Nucleus accumbens (tissue), 56 donors: Measurements from ENCODE around the gene PAX5.

Experiments
- DNase-seq, 56 donors: peaks; one replicate each; lab custom pipeline; 2025; lab: John Stamatoyannopoulos, UW

PAX5 gene

DNA sequence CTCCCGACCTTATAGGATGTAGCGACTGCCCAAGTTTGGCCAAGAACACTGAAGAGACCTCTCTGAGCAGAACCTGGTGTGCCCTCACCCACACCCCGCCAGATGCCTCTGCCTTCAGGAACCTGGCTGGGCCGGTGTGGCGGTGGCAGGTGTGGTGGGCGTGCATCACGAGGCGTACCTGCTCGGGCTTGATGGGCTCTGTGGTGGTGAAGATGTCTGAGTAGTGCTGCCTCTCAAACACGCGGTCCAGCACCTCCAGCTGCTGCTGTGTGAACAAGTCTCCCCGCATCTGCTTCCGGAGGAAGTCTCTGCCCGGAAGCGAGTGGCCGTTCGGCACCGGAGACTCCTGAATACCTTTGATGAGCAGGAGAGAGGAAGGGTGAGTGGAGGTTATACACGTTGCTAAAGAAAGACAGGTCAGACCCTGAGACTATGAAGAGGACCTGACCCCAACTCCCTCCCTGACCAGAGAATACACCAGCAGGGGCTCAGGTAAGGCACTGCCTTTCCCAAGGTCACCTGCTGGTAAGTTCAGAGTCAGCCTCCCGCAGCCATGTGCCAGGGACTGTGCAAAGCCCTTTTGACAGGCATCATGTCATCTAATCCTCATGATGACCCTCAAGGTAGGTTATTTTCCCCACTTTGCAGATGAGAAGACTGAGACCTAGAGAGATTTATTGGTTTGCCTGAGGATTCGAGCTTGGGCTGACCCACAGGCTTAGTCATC is 67.5 kb downstream of the PAX5 start:
- DNase-seq, result no peak

DNA sequence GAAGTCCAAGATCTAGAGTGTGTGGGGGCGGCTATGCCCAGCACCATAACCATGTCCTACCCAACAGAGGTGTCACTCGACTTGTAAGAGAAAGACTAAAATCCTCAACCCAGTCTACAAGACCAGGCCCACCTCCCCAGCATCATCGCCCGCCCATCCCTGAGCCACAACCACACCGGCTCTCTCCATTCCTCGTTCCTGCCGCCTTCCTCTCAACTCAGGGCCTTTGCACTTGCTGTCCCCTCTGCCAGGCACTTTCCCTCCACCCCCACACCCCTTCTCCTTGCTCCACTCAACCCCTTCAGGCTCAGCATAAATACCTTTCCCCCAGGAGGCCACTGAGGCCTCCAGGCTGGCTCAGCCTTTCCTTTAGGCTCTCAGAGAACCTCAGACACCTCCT is 69.3 kb downstream of the PAX5 start:
- no peak for DNase-seq

DNA sequence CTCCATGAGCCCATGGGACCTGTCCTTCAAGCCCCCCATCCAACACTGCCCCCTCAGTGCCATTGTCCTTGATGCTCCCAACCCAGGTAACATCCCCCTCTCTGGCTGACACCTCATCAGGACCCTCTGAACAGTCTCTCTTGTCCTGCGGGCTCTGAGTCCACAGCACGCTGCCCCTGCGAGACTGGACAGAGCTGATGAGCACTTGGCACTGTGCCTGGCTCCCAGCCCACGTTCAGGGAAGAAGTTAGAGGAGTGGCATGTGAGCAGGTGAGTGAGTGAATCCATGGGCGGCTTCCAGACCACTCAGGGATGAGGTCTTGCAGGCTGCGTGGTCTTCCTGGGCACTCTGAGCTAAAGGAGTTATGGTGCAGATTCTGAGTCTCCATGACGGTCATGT is 70.7 kb downstream of the PAX5 start:
- no peak for DNase-seq

DNA sequence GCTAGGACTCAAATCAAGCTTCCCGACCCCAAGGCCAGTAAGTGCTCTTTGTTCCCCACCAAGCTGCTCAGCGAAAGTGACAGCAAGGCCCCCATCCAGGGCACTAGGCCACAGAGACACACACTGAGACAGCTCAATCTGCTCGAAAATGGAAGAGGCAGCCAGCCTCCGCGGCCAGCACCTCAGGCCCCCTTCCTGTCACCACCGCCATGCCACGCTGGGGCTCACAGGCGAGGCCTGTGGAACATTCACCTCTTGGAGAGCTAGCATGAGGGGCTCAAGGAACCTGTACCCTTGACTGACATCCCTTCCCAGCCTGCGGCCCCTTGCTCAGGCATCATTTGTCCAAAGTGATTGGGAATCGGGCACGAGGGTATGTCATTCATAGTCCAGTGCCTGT is 71.4 kb downstream of the PAX5 start:
- DNase-seq, result no peak

DNA sequence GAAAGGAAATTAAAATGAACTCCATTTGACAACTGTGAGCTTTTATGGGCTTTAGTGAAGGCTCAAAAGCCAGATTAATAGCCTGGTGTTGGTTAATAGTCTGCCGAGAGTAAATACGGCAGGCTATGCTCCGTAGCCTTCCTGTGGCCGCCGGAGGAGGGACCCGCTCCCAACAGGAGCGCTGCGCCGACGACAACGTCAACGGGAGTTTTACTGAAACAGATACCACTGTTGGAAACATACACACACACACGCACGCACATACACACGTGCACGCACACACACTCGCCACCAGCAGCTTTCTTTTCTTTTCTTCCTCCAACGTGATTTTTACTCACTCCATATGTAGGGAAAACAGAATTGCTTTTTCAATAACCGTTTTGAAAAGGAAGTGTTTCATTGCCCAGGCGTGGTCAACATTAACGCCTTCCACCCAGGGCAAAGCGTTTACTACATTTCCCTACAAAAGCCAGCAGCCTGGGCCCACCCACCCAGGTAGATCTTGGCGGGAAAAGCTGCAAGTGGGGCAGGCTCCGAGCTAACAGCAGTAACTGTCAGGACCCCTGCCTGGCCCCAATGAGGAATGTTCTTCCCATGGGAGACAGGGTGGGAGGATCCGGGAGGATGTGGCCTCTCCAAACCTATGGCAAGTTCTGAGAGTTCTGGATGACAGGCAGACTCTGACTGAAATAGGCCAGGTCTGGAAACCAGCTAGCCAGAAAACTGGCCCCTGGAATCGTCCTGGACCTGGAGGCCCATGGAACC is 72.3 kb downstream of the PAX5 start:
- no peak for DNase-seq

DNA sequence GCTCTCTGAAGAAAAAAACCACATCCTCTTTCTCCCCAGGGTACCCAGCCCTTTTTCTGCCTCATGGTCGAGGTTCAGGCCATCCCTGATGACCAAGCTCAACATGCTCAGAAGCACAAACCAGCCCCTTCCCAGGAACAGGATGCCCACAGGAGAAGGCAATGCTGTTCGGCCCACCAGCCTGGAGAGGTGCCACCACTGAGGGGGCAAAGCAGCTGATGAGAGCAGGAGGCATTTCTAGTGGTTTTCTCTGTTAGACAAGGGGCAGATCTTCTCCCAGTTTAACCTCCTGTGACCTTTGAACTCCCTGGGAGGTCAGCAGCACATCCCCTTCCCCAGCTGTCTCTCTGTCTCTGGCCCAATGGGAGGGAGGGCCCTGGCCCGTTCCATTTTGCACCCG is 73.0 kb downstream of the PAX5 start:
- DNase-seq, result no peak

DNA sequence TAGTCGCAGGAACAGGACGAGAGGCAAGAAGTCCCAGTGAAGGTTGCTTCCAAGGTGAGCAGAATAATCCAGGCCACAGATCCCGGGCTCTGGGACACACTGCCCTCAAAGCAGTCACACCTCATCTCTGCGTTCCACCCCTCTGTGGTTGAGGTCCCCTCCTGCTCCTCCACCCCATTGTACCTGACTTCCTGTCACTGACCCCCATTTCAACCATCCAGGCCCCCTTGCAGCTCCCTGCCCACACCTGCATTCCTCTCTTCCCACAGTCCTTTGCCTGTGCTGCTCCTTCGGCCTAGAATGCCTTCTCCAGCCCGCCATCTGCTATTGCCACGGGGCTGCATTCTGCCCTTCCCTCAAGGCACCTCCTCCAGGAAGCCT is 73.5 kb downstream of the PAX5 start:
- DNase-seq, result no peak

DNA sequence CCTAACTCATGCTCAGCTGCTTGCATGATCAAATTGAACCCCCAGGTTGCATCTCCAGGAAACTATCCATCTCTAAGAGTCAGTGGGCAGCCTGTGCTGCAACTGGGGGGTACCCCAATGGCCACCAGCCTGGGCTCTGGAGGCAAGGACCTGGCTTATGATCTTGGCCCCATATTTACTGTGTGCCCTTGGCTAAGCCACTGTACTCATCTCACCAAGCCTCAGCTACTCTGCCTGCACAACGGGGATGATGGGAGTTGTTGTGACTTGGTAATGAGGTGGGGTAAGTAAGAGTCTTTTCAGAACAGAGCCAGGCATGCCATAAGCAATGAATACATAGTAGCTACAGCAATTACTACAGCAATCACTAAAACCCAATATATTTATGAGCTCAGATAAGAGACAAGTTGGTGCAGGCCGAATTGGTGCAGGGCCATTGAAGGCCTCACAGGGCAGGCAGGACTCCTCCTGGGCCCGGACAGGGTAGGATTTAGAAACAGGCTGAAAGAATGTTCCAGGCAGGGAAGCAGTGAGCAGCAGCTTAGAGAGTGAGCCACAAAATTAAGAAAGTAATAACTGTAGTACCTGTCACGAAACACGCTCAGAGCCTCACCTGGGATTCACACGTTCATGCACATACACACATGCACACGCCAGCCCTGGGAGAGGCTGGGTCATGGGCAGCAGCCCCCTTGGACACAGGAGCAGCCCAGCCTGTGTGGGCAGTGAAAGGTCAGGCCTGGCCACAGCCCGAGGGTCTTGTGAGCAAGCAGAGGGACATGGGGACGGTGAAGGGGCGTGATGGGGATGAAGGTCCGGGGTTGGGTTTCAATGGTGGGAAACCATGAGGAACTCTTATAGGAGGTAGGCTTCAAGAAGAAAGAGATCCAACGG is 74.1 kb downstream of the PAX5 start:
- DNase-seq, result no peak

DNA sequence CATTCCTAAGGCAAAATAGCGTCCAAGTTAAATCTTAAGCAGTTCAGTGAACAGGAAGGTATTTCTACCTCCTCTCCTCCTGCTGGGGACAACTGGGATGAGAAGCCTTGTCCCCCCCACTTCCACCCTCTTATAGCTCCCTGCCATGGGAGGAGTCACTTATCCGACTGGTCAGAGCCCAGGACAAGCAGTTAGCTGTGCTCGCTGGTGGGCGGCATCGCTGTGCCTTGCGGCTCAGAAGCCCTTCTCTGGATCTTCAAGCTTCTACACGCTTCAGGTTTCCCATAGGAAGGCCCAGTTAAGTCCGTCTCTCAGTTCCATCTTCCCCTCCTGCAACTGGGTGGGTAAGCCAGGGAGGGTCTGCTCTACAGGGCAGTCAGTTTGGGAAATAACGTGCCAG is 77.2 kb downstream of the PAX5 start:
- DNase-seq, result no peak

DNA sequence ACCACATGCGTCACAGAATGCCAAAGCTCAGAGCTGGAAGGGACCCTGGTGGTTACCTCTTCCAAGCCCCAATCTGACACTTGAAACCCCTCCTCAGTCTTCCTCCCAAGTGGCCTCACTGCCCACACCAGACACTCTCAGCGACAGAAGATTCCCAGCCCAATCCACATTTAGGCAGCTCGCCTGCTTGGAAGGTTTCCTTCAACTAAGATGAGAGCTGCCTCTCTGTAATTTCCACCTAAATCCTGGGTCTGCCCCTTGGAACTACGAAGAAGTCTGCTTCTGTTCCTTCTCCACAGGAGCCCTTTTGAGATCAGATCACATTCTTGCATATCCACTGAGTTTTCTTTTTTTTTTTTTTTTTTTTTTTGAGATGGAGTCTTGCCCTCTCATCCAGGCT is 83.7 kb downstream of the PAX5 start:
- DNase-seq, result no peak

DNA sequence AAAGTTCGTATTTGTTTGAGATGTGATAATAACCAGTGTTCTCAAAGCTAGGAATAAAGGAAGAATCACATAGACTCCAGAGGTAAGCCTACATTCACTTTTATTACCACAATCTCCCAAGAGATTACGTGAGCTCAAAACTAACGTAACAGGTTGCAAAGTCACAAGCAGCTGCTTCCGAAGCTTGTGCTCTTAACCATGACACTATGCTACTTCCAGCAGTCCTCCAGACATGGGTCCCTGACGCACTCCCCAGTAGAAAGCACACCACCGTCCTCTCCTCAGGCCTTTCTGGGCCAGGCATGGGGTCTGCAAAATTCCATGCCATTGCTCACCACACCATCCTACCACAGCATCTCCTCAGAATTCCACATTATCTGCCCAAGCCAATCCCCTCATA is 84.6 kb downstream of the PAX5 start:
- no peak for DNase-seq

DNA sequence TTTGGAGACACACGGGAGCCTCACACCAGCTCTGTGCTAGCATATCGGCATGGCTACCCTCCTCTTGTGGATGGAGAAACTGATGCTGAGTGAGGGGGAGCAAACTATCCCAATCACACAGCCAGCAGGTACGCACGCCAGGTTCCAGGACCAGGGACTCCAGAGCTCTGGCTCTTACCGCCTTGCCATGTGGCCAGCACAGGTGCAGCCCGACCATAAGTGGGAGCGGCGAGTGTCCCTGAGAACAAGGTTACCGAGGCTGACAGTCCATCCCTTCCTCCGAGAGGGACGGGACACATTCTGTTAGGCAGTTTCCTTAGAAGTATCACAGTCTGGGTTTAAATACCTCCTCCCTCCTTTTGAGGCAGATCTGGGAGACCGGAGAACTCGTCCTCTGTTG is 86.0 kb downstream of the PAX5 start:
- no peak for DNase-seq

DNA sequence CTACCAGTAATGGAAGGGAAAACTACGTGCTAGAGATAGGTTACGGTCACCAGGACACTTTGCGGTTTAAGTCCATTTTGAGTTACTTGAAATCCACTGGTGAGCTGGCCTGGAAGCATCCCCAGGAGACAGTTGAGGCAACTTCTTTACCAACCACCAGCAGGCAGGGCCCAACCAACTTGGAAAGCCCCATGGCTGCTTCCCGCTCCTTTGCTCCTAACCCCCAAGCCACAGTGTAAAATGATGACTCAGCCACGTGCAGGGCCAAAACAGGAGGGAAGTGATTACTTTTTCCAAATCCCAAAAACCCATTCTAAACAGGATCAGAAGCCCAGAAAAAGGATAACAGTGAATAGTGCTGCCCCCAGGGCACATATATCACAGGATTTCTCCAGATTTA is 87.4 kb downstream of the PAX5 start:
- DNase-seq, result no peak

DNA sequence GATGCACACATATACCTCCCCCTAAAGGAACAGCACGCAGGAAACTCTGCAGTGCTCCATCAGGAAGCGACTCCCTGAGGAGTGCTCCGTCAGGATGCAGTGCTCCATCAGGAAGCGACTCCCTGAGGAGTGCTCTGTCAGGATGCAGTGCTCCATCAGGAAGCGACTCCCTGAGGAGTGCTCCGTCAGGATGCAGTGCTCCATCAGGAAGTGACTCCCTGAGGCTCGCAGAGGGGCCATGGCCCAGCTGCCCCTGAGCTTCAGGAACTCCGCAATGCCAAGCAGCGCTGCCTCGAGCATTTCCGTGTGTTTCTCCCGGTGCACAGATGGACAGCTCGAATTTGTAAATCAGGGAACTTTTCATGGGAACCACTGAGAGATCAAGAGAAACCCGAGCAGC is 88.1 kb downstream of the PAX5 start:
- no peak for DNase-seq

DNA sequence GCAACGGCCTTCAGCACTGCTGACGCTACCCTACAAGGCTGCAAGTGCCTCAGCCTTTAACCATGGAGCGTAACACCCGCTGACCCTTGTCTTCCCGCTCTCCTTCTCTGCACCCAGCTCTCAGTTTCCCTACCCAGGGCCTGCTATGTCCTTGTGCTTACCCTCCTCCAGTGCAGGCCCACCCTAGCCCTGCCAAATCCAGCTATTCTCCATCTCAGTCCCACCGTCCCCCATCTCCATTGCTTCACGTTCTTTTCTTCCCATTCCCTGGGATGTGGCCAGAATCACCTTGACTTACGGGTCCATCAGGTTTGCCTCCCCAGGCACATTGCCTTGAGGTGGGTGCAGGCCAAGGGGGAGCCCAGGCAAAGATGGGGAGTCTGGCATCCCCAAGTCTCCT is 91.2 kb downstream of the PAX5 start:
- DNase-seq, result no peak

DNA sequence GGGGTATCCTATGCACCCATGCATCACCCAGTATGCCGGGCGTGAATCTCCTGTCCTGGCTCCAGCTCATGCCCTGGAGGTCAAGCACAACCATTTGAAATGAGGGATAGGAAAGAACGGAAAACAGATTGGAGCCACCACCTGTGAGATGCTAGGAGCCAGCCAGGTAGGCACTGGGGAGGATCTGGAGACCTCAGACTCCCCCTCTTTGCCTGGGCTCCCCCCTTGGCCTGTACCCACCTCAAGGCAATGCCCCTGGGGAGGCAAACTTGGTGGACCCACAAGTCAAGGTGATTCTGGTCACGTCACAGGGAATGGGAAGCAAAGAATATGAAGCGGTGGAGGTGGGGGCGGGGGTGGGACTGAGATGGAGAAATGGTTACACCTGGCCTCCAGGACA is 92.6 kb downstream of the PAX5 start:
- DNase-seq, result no peak

DNA sequence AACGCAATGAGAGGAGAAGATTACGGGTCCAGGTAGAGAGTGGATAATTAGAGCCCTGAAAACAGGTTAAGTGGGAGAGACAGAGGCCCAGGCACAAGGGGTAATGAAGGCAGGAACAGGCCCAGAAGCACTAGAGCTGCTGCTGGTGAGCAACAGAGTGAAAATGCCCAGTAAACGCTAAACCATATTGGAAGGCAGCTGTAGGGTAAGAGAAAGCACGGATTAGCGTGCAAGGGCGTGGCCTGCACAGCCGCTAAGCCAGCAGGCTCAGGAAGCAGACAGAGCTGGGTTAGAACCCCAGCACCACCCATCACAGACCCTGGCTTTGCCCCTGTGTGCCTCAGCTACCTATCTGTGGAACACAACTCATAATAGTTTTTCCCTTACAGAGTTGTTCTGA is 93.2 kb downstream of the PAX5 start:
- no peak for DNase-seq

DNA sequence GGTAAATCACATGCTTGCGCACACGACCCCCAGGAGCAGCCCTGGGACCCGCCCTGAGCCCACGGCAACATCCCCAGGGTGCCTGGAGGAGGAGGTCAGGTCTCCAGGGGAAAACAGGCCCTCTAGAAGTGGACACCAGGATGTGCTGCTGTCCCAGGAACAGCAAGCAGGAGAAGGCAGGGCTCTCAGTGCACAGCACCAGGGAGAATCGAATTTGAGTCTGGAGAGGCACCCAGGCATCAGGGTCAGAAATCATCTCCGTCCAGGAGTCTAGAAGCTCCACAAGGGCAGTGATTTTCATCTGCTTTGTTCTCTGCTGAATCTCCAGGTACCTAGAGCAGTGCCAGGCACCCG is 93.6 kb downstream of the PAX5 start:
- no peak for DNase-seq

DNA sequence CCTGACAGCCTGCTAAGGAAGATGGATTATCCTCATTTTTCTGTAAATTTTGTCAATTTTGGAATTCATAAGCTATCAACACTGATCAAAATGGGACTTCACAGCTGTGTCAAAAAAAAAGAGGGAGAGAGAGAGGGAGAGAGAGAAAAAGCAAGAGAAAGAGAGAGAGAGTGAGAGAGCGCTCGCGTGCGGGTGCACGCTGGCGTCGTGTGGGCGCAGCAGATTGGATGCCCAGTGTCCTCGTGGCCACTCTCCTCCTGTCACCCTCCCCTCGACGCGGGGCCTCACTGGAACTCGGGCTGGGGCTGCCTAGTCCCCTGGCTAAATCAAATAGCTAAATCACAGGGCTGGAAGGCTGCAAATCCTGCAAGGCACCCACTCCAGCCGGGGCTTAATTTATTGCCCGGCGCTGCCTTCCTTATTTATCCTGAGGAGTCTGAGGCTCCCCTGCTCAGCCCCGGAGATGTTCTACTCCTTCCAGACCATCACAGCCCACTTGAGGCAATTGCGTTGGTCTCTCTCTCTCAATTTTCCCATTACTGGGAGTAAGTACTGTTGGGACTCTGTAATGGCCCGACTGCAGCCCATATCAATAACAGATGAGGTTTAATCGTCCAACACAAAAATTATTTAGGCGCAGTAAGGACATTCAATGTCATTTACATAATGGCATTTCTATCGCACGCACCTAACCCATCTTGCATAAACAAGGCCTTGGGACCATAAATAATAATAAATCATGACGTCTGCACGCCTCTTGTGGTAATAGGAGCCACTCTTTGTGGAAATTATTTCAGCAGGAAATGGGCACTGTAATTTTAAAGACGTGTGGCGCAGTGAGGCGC is 94.2 kb downstream of the PAX5 start:
- no peak for DNase-seq

DNA sequence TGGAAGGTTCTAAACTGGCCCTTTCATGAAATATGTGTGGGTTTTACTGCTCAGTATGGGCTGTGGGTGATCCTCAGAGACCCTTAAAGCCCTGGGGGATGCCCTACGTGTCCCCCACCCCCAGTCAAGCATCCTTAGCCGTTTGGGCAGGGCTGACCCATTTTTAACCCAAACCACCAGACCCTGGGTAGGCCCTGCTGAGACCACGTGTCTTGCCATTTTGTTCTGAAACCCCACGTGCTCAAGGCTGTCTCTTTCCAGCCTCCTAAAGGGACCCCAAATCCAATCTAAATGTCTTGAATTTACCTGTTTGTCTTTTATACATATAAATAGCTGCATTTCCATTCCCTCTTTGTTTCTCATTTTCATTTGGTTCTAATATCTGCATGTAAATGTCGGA is 94.9 kb downstream of the PAX5 start:
- DNase-seq, result no peak

DNA sequence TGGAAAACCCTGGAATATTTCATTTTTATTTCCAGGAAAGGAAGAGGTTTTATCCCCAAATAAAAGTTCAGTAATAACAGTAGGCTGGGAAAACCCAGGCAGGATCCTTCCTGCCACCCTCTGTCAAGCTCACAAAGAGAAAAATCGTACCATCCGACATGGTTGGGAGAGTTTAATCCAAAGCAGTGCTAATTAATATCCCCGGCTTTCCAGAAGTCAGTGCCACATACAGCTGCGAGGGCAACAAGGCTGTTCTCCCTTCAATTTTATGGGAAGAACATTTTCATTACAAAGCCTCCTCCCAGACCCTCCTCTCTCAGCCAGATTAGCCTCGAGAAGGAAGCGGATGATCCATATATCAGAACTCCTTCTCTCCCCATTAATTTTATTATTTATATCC is 95.5 kb downstream of the PAX5 start:
- no peak for DNase-seq
